SW 1271 (cell line): Measurements from ENCODE around the gene CRCP.
"Not testable (repeated sequence)": the region's sequence is repeated elsewhere in the genome, so short reads cannot be mapped to it uniquely, and the experiment has no call there.

Source experiments
- DNase-seq, 2 experiments: peaks; one replicate each; lab custom pipeline; 2025; lab: John Stamatoyannopoulos, UW

Gene CRCP

GRCh38 chr7:66156035-66156434 lies 41.4 kb downstream of the CRCP start:
- DNase-seq, result not testable (repeated sequence)

GRCh38 chr7:66157060-66157459 lies 42.4 kb downstream of the CRCP start:
- DNase-seq, result no peak

- no peak for DNase-seq
These were observed 48.0 kb downstream of the CRCP start for GRCh38 chr7:66162622-66163021.

- DNase-seq, result no peak
These were observed 48.6 kb downstream of the CRCP start for GRCh38 chr7:66163186-66163610.

- no peak for DNase-seq
These were observed 49.7 kb downstream of the CRCP start for GRCh38 chr7:66164356-66164755.

- no peak for DNase-seq
These were observed 53.2 kb downstream of the CRCP start for GRCh38 chr7:66167773-66168387.

- no peak for DNase-seq
These were observed 55.0 kb downstream of the CRCP start for GRCh38 chr7:66169616-66170015.

GRCh38 chr7:66170309-66171231 lies 55.9 kb downstream of the CRCP start:
- DNase-seq, result no peak

- not testable (repeated sequence) for DNase-seq
These were observed 58.1 kb downstream of the CRCP start for GRCh38 chr7:66172536-66173401.

- no peak for DNase-seq
These were observed 59.2 kb downstream of the CRCP start for GRCh38 chr7:66173856-66174255.

- DNase-seq, result not testable (repeated sequence)
These were observed 60.4 kb downstream of the CRCP start for GRCh38 chr7:66175006-66175405.

GRCh38 chr7:66176914-66177313 lies 62.3 kb downstream of the CRCP start:
- no peak for DNase-seq

- no peak for DNase-seq
These were observed 63.6 kb downstream of the CRCP start for GRCh38 chr7:66178258-66178657.

GRCh38 chr7:66181329-66181728 lies 66.7 kb downstream of the CRCP start:
- DNase-seq, result no peak

GRCh38 chr7:66181845-66182244 lies 67.2 kb downstream of the CRCP start:
- DNase-seq, result no peak

GRCh38 chr7:66182920-66183319 lies 68.3 kb downstream of the CRCP start:
- DNase-seq, result no peak

GRCh38 chr7:66183700-66184099 lies 69.1 kb downstream of the CRCP start:
- DNase-seq, result no peak

- DNase-seq, result no peak
These were observed 71.1 kb downstream of the CRCP start for GRCh38 chr7:66185680-66186187.

GRCh38 chr7:66186991-66187390 lies 72.3 kb downstream of the CRCP start:
- DNase-seq, result no peak

GRCh38 chr7:66187905-66188304 lies 73.3 kb downstream of the CRCP start:
- no peak for DNase-seq

- no peak for DNase-seq
These were observed 74.0 kb downstream of the CRCP start for GRCh38 chr7:66188645-66189044.
